Skin epidermis (tissue), 12 donors: ENCODE data around the gene DIP2A.
"Not testable (repeated sequence)": the region's sequence is repeated elsewhere in the genome, so short reads cannot be mapped to it uniquely, and the experiment has no call there.

Experiments used
- H3K27ac ChIP-seq, 21 experiments: fragments of 200-600 bp; sonication (generic) in 11 of 21; one replicate each; pipeline ENCODE4 v1.5.0; 2020; ENCODE audit warnings: mild to moderate bottlenecking in 3 of 21, inconsistent platforms in 2 of 21, moderate library complexity in 2 of 21
- H3K4me3 ChIP-seq, 7 experiments: fragments of 200-600 bp; sonication (generic) in 2 of 7; one replicate each; pipeline ENCODE4 v1.5.0; 2020; ENCODE audit warnings: inconsistent platforms in 2 of 7, mild to moderate bottlenecking in 2 of 7, moderate library complexity in 1 of 7

The DIP2A gene

DNA sequence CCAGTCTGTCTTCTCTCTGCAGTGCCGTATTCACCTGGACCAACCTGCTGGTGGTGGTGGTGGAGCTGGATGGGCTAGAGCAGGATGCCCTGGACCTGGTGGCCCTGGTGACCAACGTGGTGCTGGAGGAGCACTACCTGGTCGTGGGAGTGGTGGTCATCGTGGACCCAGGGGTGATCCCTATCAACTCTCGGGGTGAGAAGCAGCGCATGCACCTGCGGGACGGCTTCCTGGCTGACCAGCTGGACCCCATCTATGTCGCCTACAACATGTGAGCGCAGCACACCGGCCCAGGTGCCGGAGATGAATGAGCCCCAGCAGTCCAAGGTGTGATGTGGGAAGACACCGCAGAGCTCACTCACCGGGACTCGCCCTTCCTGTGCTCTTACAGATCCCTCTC is 108.7 kb downstream of the DIP2A start:
- no peak overlapping the region for H3K27ac ChIP-seq
- no peak overlapping the region for H3K4me3 ChIP-seq

DNA sequence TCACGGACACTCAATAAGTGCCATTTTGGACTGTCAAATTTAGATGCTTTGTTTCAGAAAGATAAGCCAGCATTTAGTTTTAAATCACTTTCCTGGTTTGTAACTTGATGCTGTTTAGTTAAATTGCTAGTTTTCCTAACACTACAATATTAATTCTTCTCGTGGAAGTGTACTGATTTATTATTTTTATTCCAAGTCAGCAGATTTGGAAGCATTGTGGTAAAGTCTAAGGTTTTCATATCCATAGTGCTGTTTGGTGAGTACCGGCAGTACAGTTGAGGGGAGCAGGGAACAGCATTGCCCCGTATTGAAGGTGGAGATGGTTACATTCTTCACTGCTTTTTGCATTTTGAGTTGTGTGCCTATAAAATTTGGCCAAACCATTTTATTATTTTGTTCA is 109.9 kb downstream of the DIP2A start:
- H3K27ac ChIP-seq, result no peak overlapping the region

DNA sequence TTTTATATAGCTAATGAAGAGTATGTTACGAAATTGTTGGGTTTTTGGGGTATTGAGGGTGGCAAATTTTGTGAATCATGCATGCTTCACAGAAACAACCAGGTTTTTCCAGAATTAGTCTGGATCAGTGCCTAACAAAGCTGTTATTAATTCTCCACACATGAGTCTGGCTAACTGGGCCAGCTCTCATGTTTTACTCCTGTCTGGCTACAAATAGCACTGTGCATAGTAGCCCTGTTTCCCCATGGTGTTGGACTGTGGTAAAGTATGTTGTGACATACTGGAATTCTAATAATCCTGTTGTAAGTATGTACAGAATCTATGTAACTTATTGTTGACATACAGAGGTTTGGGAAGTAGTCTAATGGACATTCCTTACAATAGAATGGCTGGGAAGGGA is 110.4 kb downstream of the DIP2A start:
- H3K4me3 ChIP-seq, result no peak overlapping the region
- H3K27ac ChIP-seq, result no peak overlapping the region

More for the DNA sequence above, 109.9 kb downstream of the DIP2A start:
- no peak overlapping the region for H3K4me3 ChIP-seq

DNA sequence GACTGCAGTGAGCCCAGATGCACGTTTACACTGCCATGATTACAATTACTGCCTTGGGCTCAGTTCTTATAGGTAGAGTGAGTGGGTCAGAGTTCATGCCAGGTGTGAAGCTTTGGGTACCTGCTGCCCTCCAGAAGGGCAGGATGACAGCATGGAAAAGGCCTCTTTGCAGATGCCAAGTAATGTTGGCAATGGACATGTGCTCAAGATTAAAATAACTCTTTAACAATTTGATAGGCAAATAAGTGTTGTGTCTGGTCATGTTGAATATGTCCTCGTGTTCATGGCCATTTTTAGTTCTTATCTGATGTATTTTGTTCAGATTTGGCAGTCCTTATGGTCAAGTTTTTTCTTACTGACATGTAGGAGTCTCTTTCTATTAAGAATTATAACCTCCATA is 111.4 kb downstream of the DIP2A start:
- H3K27ac ChIP-seq, result no peak overlapping the region
- no peak overlapping the region for H3K4me3 ChIP-seq

DNA sequence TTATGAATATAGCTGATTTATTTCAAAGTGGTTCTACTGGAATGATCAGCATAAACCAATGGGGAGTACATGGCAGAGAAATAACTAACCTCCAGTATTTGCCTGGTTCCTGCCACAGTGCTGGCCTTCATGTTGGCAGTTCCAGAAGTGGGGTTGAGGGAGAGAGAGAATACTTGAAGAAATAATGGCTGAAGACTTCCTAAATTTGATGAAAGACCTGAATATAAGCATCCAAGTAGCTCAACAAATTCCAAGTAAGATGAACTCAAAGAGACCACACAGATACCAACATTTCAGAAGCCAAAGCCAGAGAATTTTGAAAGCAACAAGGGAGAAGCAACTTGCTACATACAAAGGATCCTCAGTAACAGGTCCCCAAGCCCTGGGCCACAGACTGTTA is 111.9 kb downstream of the DIP2A start:
- no peak overlapping the region for H3K4me3 ChIP-seq
- no peak overlapping the region for H3K27ac ChIP-seq

DNA sequence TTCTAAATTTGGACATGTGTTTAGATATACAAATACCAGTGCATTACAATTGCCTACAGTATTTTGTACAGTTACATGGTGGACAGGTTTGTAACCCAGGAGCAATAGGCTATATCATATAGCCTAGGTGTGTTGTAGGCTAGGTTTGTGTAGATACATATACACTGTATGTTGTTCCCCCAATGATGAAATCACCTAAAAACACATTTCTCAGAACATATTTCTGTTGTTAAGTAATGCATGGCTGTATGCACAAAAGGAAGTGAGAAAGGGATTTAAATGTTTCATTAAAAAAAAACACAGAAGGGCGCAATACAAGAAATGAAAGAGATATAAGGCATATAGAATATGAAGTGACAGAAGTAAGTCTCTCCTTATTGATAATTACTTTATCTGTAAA is 114.2 kb downstream of the DIP2A start:
- H3K27ac ChIP-seq, result no peak overlapping the region
- no peak overlapping the region for H3K4me3 ChIP-seq

DNA sequence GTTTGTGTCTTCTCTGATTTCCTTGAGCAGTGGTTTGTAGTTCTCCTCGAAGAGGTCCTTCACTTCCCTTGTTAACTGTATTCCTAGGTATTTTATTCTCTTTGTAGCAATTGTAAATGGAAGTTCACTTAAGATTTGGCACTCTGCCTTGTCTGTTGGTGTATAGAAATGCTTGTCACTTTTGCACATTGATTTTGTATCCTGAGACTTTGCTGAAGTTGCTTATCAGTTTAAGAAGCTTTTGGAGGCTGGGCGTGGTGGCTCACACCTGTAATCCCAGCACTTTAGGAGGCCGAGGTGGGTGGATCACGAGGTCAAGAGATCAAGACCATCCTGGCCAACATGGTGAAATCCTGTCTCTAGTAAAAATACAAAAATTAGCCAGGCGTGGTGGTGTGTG is 119.1 kb downstream of the DIP2A start:
- not testable (repeated sequence) for H3K27ac ChIP-seq, H3K4me3 ChIP-seq

DNA sequence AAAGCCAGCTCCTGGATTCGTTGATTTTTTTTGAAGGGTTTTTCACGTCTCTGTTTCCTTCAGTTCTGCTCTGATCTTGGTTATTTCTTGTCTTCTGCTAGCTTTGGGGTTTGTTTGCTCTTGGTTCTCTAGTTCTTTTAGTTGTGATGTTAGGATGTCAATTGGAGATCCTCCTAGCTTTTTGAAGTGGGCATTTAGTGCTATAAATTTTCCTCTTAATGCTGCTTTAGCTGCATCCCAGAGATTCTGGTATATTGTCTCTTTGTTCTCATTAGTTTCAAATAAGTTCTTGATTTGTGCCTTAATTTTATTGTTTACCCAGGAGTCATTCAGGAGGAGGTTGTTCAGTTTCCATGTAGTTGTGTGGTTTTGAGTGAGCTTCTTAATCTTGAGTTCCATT is 120.7 kb downstream of the DIP2A start:
- H3K4me3 ChIP-seq, H3K27ac ChIP-seq: not testable (repeated sequence)

DNA sequence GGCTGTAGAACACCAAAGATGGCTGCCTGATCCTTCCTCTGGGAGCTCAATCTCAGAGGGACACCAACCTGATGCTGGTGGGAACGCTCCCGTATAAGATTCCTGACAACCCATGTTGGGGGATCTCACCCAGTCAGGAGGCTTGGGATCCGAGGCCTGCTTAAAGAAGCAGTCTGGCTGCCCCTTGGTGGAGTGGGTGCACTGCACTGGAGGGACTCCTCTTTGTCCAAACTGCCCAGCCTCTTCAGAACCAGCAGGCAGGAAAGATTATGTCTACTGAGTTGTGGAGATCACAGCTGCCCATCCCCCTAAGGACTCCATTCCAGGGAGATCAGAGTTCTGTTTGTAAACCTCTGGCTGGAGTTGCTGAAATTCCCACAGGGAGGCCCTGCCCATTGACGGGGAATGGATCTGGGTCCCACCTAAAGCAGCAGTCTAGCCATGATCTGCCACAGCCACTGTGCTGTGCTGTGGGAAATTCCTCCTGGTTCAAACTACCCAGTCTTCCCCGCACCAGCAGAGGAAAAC is 123.2 kb downstream of the DIP2A start:
- Histone ChIP-seq H3K4me3 (no peak overlapping the region), H3K27ac (no peak overlapping the region)

DNA sequence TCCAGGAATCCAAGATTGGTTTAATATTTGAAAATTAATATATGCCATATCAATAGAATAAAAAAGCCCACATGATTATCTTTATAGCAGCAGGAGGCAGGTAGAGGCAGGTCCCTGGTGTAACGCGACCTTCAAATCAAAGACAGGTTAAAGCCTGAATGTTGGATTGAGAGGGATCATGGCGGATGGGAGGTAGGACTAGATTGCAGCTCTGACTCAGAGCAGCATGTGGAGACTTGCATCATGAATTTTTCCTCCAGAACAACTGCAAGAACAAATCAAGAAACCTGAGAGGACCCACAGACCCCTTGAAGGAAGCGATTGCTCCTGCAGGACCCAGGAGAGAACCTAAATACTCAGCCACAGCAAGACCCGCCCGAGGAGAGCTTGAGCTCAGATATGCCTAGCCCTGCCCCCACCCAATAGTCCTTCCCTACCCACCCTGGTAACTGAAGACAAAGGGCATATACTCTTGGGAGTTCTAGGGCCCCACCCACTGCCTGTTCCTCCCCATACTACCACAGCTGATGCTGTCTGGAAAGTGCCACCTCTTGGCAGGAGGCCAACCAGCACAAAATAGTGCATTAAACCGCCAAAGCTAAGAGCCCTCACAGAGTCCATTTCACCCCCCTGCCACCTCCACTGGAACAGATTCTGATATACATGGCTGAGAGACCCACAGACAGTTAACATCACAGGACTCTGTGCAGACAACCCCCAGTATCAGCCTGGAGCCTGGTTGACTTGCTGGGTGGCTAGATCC is 126.7 kb downstream of the DIP2A start:
- H3K4me3 ChIP-seq, result no peak overlapping the region
- H3K27ac ChIP-seq, result peak overlapping the region in 5 of 21 experiments; percentile 6 to 65 (median 48)

DNA sequence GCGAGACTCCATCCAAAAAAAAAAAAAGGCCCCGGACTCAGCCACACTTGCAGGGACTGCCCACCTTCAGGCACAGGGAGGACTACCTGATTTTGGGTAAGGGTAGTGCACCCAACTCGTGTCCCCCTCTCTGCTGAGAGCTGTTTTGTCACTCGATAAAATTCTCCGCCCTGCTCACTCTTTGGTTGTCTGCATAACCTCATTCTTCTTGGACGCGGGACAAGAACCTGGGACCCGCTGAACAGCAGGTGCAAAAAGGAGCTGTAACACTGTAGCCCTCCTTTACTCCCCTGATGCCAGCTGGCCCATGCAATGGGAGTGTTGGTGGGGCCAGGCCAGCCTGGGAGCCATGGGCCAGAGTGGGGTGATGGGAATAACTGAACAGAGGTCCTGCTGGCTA is 135.6 kb downstream of the DIP2A start:
- Histone ChIP-seq H3K27ac (no peak overlapping the region), H3K4me3 (no peak overlapping the region)

DNA sequence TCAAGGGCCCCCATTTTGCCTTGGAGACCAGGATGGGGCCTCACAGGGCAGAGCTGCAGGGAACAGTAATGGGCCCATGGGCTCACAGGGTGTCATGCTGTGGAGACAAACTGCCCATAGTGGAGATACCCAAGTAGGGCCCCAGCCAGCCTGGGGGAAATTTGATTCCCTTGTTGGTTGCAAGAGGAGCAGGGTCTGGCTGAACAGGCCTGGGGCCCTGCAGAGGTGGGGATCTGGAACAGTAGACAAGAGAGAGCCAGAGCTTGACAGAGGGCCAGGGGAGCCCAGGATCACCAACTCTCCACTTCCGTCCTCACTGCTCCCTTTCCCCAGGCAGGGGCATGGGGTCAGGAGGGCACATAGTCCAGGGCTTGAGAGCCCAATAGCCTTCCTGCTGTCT is 137.5 kb downstream of the DIP2A start:
- Histone ChIP-seq H3K27ac (no peak overlapping the region), H3K4me3 (no peak overlapping the region)

DNA sequence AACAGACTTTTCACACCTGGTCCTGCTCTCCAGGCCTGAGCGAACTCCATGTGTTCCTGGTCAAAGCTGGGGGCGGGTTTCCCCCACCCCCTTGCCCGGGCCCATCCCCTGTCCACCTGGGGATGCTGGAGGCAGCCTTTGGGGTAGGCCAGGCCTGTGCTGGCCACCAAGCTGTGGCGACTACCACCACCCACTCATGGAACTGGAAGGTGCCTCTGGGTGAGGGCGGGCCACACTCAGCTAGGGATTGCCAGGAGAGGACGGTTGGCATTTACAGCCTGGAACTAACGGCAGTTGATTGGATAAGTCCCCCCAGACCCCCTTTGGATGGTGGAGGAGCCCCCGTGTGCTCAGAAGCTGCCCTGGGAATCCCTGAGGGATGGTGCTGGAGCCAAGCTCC is 138.3 kb downstream of the DIP2A start:
- H3K27ac ChIP-seq, result no peak overlapping the region

DNA sequence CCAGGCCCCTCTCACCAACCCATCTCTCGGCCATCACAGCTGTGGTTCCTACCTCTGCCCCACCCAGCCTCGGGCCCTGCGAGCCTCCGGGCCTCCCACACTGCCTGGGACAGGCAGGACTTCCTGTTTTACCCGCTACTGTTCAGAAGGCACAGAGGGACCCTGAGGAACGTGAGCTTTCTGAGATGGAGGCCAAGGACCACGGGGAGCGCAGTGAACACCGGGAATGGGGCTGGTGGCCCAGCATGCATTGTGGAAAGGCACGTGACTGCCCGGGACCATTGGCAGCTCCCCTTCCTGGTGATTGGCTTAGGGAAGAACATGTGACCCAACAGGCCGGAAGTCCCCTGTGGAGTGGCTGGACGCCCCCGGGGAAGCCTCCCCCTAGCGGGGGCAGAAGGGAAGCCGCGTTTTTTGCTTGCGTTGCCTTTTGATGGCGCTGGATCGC is 139.2 kb downstream of the DIP2A start:
- no peak overlapping the region for H3K4me3 ChIP-seq
- H3K27ac ChIP-seq, result no peak overlapping the region

More for the DNA sequence above, 138.3 kb downstream of the DIP2A start:
- no peak overlapping the region for H3K4me3 ChIP-seq

DNA sequence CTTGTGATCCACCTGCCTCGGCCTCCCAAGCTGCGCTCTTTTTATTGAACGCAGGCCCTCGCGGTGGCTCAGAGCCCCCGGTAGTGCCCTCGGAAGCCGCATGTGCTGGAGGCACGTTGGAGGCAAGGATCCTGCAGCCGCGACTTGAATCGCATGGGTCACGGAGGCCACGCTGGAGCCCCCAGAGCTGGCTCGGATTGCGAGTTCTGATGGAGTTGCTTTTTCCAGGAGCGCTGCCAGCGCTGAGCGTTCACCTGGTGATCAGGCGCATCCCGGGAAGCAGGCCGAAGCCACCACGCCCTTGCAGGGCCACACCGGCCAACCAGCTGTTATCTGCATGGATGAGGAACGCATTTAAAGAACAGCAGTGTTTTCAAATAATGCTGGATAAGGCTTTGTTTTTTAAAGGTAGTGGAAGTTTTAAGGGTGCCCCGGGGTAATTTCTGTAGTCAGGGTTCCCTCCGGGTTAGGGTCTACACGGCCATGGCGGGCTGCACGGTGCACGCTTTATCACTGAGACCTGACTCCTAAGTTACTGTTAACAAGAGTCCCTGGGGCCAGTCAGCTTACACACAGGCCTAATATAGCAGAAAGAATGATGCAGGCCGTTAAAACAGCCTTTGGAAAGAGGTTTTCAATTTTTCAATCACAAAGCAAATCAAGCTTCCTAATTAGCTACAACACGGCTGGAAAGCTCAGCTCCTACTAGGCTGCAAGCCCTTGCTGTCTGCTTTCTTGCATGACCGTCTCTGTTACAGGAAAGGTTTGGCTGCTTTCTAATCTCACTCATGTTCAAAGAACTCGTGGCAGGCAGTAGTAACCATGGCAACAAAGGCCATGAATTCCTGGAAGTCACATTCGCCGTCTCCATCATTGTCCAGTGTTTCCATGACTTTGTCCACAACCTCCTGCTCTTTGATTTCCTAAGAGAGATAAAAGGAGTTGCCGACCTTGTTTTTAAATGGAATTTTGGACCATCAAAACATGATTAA is 140.2 kb downstream of the DIP2A start:
- peak overlapping the region in 4 of 21 experiments; percentile 36 to 72 (median 46) for H3K27ac ChIP-seq

DNA sequence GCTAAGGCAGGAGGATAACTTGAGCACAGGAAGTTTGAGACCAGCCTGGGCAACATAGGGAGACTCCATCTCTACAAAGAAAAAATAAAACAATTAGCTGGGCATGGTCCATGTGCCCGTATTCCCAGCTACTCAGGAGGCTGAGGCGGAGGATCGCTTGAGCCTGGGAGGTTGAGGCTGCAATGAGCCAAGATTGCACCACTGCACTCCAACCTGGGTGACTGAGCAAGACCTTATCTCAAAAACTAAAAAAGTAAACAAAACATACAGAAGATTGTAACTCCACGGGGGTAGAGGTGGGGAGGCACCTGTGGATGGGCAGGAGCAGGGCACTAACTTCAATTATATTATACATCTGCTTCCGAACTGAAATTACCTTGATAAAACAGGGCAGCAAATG is 141.6 kb downstream of the DIP2A start:
- Histone ChIP-seq H3K4me3 (no peak overlapping the region), H3K27ac (no peak overlapping the region)

More for the DNA sequence above, 140.2 kb downstream of the DIP2A start:
- H3K4me3 ChIP-seq, result no peak overlapping the region

DNA sequence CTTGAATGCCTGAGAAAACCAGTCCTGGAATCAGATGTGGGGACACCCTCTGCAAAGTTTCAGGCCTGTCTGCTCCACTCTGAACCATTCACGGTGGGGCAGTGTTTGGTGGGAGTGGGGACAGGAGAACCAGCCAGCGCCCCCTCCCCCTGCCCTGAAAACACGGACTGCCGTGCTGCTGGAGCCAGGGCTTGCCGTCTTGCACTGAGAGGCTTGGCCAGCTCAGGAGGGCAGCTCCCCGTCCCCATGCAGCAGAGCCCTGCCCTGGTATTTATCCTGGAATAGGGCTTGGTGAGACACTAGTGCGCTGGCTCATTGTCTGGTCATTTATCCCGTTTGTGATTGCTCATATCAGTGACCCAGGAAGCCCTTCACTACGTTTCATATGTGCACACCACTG is 142.3 kb downstream of the DIP2A start:
- Histone ChIP-seq H3K27ac (no peak overlapping the region), H3K4me3 (no peak overlapping the region)

DNA sequence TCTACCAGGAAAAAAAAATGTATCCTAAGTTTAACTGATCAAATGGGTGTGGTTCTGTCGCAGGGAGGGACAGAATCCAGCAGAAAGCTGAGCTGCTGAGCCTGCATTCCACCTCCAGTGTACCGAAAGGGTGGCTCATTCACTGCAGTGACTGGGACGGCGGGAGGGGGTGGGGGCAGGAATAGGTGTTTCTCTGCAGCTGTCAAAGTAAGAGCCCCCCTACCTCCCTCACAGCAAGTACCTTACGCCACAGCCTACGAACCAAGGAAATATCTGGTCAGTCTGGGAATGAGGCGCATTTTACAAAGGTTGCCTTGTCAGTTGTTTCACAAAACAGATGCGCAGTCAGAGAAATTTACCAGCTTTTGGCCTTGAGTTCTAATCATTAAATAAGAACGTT is 144.5 kb downstream of the DIP2A start:
- peak overlapping the region in 1 of 21 experiments; percentile 29 for H3K27ac ChIP-seq

DNA sequence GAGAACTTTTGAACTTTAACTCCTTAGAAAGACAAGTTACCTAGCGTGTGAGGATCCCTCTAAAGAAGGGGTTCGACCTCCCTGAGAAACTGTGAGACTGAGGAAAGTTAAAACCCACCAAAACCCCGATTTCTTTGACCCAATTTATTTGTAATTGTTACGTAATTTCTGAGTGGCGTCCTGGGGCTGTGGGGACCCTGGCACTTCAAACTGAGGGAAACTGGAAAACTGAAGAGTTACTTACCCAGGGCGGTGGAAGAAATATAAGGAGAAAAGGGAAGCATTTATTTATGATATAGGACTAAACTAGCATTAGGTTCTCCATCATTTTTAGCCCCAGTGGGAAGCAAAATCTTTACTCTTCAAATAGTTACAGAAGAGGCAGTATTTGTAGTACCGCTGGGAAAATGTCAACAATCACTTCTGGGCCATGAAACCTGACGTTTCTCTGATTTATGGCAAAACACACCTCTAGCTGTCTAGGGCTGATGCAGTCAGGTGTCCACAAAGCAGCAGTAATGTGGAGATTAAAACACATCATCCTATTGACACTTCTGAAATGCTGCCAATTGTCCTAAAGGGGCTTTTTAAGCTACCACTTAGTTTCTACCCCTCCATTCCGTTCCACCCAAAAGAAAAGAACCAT is 145.8 kb downstream of the DIP2A start:
- Histone ChIP-seq H3K27ac (peak overlapping the region in 3 of 21 experiments; percentile 1 to 83 (median 56)), H3K4me3 (peak overlapping the region in 1 of 7 experiments; percentile 8)

More for the DNA sequence above, 144.5 kb downstream of the DIP2A start:
- no peak overlapping the region for H3K4me3 ChIP-seq
